ENCODE results near the gene SHMT2.
A peak's percentile ranks its signal among the peaks of the same experiment; 100 is the strongest.

Gene SHMT2

GRCh38 chr12:57229634-57230380, at the start of gene SHMT2:
SHMT2 (plus strand) TSS chr12:57229711; CDS start chr12:57229779, 68 bp downstream.
- peak; percentile 94 for DNase-seq (ENCODE audit: low read depth)

GRCh38 chr12:57180321-57180989, 49.1 kb upstream of the SHMT2 start:
- no peak for DNase-seq (ENCODE audit: low read depth)

- DNase-seq (ENCODE audit: low read depth): no peak
Measured at GRCh38 chr12:57181072-57181471, 48.4 kb upstream of the SHMT2 start.

GRCh38 chr12:57181561-57182155, 47.9 kb upstream of the SHMT2 start:
- DNase-seq (ENCODE audit: low read depth): no peak

- peak; percentile 77 for DNase-seq (ENCODE audit: low read depth)
Measured at GRCh38 chr12:57182918-57183575, 46.5 kb upstream of the SHMT2 start.

GRCh38 chr12:57183939-57184725, 45.4 kb upstream of the SHMT2 start:
- no peak for DNase-seq (ENCODE audit: low read depth)

- no peak for DNase-seq (ENCODE audit: low read depth)
Measured at GRCh38 chr12:57185403-57185802, 44.1 kb upstream of the SHMT2 start.

- no peak for DNase-seq (ENCODE audit: low read depth)
Measured at GRCh38 chr12:57185906-57186508, 43.5 kb upstream of the SHMT2 start.

- DNase-seq (ENCODE audit: low read depth): no peak
Measured at GRCh38 chr12:57187222-57188089, 42.1 kb upstream of the SHMT2 start.

- DNase-seq (ENCODE audit: low read depth): no peak
Measured at GRCh38 chr12:57188090-57188425, 41.5 kb upstream of the SHMT2 start.

GRCh38 chr12:57190037-57190436, 39.5 kb upstream of the SHMT2 start:
- no peak for DNase-seq (ENCODE audit: low read depth)

GRCh38 chr12:57190821-57191220, 38.7 kb upstream of the SHMT2 start:
- DNase-seq (ENCODE audit: low read depth): no peak

GRCh38 chr12:57191410-57191809, 38.1 kb upstream of the SHMT2 start:
- no peak for DNase-seq (ENCODE audit: low read depth)

GRCh38 chr12:57192920-57193319, 36.6 kb upstream of the SHMT2 start:
- DNase-seq (ENCODE audit: low read depth): no peak

- DNase-seq (ENCODE audit: low read depth): no peak
Measured at GRCh38 chr12:57193706-57194245, 35.7 kb upstream of the SHMT2 start.

GRCh38 chr12:57194253-57194652, 35.3 kb upstream of the SHMT2 start:
- no peak for DNase-seq (ENCODE audit: low read depth)

- DNase-seq (ENCODE audit: low read depth): no peak
Measured at GRCh38 chr12:57195186-57195585, 34.3 kb upstream of the SHMT2 start.

- no peak for DNase-seq (ENCODE audit: low read depth)
Measured at GRCh38 chr12:57195611-57196371, 33.7 kb upstream of the SHMT2 start.

GRCh38 chr12:57196439-57196838, 33.1 kb upstream of the SHMT2 start:
- no peak for DNase-seq (ENCODE audit: low read depth)

- no peak for DNase-seq (ENCODE audit: low read depth)
Measured at GRCh38 chr12:57196956-57197355, 32.6 kb upstream of the SHMT2 start.
